CMK (cell line): ENCODE measurements around the gene KCNT2.
"Not testable (repeated sequence)": the region's sequence is repeated elsewhere in the genome, so short reads cannot be mapped to it uniquely, and the experiment has no call there.

Experiments
- DNase-seq: peaks from one replicate; pipeline ENCODE4 v3.0.0-alpha.2; 2010; ENCODE audit warnings: low read depth

The KCNT2 gene

DNA sequence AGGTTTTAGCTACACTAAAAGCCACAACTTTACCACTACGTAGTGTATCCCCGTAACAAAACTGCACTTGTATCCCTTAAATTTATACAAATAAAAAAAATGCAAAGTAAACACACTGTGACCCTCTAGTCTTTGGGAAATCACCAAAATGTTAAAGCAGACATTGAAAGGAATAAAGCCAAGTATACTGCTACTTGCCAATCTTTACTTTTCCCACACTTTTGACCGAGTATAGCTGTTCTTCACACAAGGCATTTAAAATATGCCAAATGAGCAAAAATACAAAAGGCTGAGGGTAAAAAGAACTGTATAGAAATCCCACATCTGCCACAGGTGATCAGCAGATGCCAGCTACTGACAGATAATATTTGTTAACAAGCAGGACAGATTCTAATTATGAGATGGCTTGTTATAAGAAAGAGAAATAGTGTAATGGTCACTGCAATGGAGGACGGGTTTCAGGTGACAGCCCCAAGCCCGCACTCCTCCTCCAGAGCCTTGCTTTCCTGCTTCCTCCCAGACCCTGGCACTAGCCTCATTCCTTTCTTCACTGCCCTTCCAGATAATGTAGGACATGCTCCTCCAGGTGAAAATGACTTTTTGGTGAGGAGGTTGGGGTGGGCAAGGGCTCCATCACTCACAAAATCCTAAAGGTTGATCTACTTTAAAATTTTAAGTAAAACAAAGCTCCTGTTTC is 18.1 kb downstream of the KCNT2 start:
- DNase-seq = no peak

- no peak for DNase-seq
Measured at GRCh38 chr1:196584696-196585095, 23.5 kb downstream of the KCNT2 start.

DNA sequence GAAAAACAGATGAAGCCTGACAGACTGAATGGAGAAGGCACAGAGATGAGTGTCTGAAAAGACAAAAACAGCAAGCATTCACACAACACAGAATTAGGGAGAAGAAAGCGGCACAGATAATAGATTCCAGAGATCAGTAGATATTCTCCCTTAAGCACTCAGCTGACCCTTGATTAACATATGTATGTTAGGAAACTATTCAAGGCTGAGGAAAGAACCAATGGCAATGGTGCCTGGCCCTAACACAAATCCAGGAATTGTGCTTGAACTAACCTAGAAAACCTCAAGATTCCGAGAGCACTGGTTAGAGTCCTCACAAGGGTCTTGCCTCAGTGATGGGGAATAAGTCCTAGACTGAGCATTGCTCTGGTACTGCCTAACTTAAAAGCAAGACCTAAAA is 30.9 kb downstream of the KCNT2 start:
- no peak for DNase-seq

DNA sequence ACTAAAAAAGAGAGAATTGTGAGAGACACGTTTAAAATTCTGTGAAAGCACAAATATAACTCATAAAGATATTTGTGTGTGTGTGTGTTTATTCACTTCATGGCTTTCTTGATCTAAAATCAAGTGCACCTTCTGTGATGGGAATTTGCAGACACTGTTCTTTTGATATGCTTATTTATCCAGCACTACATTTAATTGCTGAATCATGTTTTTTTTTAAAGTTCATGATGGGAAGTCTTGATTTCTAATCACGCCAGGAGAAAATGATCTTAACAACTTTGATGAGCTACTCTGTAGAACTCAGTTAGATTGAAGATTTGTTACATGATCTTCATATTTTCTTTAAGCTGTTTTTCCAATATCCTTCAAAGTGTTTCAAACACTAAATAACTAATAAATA is 35.0 kb downstream of the KCNT2 start:
- DNase-seq = no peak

DNA sequence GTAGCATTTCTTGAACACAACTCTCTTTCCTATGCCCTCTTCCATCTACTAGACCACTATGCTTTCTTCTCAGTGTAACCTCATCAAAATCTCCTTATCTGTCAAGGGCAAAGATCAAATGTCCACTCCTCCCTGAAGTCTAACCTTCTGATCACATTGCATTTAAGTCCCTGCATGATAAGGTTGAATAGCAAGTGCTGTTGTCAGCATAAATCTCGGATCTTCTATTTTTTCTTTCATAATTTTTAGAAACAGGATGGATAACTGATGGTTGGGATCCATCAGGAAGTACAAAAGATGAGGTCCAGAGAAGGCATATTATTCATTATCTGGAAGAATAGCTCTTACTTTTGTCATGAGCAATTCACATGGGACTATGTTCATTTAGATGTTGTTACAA is 41.0 kb downstream of the KCNT2 start:
- DNase-seq = no peak

GRCh38 chr1:196563768-196564167 is 44.5 kb downstream of the KCNT2 start:
- no peak for DNase-seq

DNA sequence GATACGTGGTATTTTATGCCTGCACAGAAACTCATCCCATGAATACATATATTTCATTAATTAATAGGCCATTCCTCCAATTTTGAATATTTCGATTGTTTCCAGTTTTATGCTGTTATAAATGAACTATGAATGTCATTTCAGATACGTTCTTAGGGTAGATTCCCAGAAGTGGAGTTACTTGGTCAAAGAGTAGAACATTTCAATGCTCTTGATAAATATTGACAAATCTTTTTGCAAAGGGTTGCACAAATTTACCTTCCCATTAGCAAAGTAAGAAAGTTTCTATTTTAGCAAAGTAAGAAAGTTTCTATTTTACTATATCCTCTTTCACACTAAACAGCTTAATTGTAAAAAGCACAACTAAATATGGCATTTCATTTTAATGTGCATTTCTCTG is 48.9 kb downstream of the KCNT2 start:
- DNase-seq = no peak

DNA sequence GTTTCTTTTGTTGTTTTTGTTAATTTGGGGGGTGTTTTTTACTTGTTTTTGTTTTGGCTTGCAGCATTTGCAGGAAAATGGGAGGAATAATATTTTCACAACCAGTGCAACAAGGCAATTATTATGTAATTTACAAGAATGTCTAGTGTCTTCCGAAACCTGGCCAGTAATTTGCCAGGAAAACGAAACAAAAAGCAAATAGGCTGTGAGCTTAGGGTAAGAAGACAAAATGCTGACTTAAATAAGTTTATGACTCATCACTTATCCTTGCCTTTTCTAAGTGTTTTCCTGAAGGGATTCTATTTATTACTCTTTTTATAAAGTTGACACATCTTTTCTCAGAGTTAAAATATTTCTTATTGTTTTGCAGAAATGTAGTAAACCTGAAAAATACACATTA is 49.8 kb downstream of the KCNT2 start:
- DNase-seq = no peak

GRCh38 chr1:196557797-196558196 is 50.4 kb downstream of the KCNT2 start:
- no peak for DNase-seq

GRCh38 chr1:196550731-196551130 is 57.5 kb downstream of the KCNT2 start:
- no peak for DNase-seq

DNA sequence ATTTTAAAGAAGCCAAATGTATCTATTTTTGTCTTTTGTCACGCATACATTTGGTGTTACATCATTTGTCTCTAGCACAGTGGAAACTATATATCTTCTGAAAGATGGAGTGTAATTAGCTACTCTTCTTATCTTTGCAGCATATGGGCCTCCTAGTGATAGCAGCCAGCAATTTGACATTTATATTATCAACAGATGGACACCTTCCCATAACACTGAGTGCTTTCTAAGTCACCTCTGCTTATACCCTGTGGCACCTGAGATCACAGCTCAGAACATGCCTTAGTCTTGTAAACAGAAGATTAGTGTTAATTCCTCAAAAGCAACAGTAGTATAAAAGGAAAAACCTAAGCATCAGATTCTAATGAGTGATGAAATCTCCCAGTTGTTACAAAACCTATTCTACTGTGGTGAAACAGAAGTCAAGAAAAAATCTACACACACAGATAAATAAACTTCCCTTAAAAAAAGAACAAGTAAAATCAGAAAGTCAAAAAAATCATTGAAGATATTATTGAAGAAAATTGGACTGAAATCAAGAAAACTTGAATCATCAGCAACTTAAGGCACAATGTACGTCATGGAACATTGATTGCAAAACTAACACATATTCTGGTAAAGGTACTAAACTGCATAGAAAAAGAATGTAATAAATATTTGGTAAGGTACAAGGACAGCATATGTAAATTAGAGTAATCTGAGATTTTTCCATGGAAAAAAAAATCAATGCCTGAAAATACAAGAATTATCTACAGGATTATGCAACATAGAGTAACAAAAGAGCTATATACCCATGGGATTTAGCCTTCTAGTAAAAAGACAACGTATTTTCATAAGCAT is 61.7 kb downstream of the KCNT2 start:
- DNase-seq = no peak

DNA sequence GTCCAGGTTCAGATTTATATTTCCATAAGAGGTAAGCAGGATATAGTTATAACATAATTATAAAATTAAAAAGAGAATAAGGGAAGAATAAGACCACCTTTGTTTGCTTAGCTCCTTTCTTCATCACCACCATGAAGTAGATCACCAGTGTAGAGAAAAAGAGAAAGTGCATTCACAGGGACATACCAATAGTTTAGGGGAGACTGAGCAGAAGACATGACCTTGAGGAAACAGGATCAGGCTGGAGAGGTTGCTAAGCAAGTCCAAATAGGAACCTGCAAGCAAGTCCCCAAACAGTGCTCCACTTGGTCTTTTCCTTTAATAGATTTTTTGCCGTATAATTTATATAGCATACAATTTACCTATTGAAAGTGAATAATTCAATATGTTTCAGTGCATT is 63.0 kb downstream of the KCNT2 start:
- DNase-seq = no peak

DNA sequence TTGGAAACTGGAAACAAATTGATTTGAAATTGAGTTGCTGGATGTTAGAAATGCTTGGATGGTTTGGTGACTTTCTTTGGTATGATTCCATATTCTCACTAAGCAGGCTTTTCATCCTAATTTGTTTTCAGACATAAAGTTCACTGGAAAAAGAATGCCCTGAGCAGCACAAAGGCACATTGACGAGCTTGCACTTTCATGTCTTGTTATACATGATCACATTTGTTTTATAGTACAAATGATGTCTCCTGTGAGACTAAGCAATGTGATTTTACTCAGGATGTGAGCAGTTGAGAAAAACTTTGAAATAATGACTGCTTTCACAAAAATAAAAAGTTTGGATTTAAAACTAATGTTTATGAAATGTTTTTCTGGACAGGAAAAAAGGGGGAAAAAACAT is 63.6 kb downstream of the KCNT2 start:
- DNase-seq = no peak

GRCh38 chr1:196543833-196544232 is 64.4 kb downstream of the KCNT2 start:
- DNase-seq = no peak

GRCh38 chr1:196538473-196538872 is 69.8 kb downstream of the KCNT2 start:
- no peak for DNase-seq

DNA sequence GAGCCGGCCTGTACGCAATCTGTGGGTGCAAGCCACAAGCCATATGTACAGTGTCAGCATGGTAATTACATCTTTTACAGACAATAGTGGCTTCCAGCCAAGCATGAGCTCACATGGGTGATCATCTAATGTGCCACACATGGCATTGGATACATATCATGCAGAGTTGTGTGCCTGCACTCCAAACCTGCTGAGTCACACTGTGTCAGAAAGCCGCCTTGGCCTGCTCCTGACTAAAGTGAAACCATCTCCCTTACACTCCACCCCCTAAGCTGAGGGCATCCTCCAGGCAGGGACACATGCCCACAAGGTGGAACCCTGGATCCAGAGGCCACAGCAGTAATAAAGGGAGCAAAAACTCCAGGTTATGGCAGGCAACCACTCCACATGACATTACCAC is 72.5 kb downstream of the KCNT2 start:
- DNase-seq = no peak

DNA sequence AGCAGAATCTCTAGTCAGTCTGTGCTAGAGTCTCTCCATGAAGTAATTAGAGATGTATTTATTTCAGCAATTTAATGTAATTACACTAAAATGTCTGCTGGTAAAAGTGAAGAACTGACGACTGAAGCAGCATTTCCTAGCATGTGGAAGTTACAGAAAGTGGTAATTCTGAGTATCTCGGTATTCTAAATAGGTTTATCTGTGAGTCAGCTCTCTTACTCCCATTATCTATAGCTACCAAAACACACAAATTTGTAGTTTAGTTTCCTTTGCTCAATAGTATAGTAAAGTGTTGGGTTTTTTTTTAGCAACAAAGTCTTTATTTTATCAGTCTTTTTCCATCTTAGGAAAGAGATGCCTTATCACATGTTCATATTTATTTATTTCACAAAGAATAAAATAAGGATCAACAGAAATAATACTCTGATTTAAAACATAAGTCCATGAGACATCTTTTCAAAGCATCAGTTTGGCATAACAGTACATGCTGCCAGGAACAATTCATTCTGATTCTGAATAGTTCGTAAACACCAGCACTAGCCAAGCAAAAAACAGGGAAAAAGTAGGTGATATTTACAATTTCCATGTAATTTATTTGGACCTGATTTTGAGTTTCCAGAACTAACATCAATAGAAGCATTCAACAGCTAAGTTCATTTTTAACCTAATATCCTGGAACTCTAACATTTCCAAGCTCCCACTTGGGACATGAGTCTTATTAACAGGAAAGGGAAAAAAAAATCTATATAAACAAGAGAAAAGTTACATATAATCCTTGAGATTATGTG is 76.3 kb downstream of the KCNT2 start:
- DNase-seq = no peak

- no peak for DNase-seq
Measured at GRCh38 chr1:196527919-196528318, 80.3 kb downstream of the KCNT2 start.

DNA sequence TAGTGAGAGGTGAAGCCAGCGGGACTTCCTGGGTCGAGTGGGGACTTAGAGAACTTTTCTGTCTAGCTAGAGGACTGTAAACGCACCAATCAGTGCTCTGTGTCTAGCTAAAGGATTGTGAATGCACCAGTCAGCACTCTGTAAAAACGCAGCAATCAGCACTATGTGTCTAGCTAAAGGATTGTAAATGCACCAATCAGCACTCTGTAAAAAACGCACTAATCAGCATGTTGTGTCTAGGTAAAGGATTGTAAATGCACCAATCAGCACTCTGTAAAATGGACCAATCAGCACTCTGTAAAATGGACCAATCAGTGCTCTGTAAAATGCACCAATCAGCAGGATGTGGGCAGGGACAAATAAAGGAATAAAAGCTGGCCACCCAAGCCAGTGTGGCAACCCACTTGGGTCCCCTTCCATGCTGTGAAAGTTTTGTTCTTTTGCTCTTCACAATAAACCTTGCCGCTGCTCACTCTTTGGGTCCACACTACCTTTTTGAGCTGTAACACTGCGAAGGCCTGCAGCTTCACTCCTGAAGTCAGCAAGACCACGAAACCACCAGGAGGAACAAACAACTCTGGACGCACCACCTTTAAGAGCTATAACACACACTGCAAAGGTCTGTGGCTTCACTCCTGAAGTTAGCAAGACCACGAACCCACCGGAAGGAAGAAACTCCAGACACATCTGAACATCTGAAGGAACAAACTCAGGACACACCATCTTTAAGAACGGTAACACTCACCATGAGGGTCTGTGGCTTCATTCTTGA is 85.5 kb downstream of the KCNT2 start:
- DNase-seq = not testable (repeated sequence)

GRCh38 chr1:196517193-196517592 is 91.0 kb downstream of the KCNT2 start:
- peak; percentile 67 for DNase-seq

GRCh38 chr1:196516373-196516772 is 91.9 kb downstream of the KCNT2 start:
- DNase-seq = no peak

DNA sequence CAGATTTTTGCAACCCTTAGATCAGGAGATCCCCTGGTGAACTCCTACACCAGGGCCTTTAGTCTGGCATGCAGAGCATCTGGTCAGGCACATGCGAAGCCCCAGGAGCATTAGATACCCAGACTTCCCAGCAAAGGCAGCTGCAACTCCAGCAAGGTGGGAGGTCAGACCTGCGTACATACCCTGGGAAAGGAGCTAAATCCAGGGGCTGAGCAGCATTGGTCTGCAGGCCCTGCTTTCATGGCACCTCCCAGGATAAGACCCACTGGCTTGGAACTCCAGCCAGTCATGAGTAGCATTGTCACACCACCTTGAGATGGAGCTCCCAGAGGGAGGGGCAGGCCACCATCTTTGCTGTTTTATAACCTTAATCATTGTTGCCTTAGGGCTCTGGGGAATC is 92.3 kb downstream of the KCNT2 start:
- no peak for DNase-seq
